NCI-H1092 (cell line): ENCODE data around the gene ATP1A1.

Experiments
- DNase-seq: peaks from one replicate; lab custom pipeline; 2025; lab: John Stamatoyannopoulos, UW

ATP1A1 gene

DNA sequence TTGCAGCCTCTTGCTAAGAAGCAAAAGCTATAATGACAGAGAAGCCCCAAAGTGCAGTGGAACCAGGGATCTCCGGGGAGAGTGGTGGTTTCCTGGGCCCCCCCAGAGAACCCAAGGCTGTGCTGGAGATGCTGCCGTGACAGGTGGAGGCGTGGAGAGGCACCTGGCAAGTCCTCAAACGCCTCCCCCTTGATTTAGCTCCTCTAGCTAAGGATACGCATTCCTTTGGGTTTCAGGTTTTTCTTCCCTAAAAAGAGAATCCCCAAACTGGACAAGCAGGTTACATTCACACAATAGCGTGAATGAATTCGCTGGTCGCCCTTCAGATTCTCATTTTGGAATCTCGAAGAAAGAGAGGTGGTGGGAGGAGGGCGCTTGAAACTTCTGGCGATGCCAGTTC lies 853 bp upstream of the ATP1A1 start:
- no peak for DNase-seq

DNA sequence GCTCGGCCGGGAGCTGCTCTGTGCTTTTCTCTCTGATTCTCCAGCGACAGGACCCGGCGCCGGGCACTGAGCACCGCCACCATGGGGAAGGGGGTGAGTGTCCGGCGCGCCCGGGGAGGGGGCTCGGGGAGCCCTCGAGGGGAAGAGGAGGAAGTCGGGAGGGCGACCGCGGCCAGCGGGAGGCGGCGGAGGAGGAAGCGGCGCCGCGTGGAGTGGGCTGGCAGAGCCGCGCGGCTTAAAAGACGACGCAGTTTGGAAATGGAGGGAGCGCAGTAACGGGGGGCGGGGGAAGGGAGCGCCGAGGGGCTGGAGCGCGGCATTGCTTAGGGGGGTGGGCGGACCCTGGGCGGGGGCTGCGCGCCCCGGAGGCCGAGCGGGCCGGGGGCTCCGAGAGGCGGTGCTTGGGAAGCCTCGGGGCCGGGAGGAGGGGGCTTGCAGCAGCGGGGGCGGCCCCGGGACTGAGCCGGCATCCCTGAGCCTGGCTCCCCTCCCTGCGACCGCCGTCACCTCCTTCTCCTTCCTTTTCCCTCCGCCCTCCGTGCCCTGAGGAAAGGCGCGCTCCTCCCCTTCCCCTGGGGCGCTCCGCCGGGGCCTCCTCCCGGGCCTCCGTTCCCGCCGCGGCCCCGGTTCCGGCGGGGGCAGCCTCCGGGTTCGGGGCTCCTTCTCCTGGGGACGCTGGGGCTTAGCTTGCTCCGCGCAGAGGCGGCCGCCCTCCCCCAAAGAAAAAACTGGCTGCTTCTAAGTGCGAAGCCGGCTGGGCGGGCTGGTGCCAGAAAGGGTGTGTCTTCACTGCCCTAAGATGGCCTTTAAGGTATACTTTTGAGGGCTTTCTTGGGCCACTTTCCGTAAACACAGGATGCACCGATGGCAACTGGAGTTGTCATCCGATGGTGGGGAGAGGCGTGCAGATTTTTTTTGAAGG lies 648 bp downstream of the ATP1A1 start:
- DNase-seq: peak; percentile 29

DNA sequence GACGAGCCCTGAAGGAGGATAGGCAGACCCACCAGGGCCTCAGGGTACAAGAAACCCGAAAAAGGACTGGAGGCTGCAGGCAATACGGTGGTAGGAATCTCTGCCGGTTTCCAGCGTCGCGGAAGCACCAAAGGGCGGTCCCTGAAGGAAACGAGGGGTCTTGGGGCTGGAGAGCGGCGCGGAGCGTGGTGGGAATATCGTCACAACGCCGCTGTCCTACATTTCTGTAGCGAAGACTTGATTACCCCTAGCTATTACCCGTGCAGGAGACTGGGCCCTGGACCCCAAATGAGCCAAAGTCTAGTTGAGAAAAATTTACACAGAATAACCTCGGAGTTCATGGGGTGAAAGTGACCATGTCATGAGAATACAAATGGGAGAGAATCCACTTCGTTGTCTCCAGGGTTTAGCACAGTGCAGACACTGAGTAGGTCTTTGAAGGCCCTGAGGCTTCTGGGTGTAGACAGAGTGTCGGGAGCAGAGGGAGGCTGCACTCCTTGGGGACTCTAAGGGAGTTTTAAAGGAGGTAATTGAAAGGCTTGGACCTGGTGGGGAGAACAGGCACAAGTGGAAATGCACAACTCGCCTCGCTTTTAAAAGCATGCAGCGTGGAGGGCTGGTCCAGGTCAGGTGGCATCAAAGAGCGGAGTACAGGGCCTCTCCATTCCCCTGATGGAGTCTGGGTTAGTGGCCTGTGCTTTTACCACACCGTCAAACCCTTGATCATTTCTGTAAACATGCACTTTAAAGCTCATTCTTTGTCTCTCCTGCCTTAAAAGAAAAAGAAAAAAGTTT lies 1.5 kb downstream of the ATP1A1 start:
- DNase-seq: no peak

DNA sequence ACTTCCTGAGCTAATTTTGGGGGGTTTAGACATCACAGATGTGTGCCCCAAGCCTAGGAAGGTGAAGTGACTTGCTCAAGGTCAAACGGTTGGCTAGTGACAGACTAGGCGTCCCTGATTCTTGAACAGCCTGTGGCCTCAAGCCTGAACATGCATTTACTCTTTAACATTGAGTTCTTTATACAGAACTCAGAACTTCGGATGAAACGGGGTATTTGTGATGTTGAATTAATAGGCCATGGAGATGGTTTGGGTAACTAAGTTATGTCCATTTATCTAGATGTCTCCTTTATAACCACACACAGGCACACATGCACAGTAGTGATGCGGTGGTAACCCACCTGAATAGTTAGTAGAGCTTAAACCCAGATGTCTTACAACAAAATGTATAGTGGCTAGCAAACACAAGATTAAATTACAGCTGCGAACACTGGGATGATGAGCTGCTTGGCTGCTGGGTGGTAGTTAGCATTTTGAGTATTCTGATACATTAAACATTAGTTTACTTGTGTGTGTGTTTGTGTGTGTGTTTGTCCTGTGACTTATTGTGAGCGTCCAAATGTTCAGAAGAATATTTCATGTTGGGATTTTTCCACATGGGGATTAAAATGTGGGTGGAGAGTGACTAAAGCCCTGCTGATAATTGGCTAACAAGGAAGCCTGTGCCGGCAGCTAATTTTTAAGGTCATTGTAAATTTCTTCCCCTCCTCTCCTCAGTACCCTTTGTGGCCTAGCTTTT lies 2.3 kb downstream of the ATP1A1 start:
- no peak for DNase-seq

DNA sequence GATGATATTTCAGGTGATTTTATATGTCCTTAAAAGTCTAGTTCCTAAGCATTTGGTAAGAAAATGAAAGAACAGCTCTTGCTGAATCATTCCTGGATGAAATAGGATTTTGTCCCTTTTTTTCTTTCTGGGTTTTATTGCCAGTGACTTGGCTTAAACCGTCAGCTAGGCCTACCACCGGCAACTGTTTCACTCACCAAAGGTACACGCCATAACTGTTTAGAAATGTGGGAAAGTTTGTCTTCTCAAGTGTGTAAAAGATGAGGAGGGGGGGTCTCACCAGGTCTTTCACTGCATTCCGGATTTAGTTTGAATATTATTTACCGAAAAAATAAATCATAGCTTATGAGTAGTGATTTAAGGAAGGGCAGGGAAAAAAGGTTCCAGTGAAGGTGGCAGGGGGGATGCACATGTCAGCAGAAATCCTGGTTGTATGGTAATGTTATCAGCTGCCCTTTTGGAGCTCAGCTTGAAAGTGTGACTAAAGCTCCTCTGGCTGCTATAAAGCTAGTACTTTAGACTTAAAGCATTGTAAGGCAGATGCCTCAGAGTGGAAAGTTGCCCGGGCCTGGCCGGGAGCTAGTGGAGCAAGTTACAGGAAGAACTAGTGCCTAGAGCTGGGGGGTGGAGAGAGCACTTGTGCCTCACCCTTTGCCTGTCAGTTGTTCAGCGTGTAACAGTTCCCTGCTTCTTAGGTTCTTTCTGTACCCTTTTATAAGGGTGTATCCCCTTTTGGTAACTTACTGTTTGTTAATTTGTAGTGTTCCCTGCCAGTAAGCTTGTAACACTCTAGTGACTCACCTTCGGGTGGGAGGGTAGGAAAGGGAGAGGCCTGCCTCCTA lies 3.1 kb downstream of the ATP1A1 start:
- DNase-seq: no peak

DNA sequence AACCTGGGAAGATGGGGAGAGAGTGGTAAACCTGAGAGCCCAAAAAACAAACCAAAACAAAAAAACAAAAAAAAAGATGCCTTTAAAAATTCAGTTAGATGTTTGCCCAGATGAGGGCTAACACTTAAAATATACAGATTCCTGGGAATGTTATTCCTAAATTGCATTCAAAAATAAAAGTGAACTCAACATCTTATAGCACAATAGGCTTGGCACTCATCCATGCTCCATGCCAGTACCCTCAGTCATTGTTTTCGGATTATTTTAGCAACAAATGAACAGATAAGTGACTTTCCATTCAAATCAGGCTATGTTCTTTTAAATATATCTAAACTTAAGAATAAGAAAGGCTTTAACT lies 3.7 kb downstream of the ATP1A1 start:
- DNase-seq: no peak

DNA sequence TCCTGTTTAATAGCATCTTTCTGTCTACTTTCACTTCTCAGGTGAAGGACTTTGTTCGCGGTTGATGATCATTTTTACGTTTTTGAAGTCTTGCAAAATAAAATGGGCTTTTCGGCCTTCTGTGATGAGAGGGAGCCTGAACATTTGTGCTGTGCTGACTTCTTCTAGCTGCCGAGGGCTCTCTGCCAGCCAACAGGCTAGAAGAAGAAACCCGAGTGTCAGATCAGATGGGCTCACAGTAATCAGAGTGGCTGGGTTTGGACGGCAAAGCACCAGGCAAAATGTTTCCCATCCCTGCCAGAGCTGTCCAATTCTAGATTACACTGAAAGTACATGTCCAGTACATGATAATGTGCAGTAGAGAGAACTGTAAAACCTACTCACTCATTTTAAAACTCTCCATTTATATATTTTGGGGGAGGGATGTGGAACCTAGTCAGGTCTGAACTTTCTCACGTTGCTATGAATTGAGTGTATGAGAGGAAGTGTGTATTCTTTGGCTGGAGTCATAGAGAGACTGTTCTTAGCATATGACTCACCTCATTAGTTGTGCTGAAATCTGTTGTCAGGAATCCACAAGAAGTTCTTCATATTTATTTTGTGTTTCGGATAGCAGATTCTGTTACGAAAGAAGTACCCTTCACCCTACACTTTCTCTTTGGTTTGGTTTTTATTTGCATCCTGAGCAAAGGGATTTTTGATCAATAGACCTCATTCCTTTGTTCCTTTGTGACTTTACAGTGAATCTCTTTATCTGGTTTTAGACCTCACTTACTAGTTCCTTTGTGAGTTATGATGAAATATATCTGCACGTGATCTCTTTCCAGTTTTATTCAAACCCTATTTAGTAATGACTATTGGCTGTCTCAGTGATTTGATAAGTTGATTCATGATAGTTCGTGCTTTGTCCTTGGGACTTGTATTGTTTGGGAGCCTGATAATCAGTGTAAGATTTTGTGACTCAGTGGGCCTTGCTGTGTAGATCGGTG lies 4.8 kb downstream of the ATP1A1 start:
- no peak for DNase-seq

DNA sequence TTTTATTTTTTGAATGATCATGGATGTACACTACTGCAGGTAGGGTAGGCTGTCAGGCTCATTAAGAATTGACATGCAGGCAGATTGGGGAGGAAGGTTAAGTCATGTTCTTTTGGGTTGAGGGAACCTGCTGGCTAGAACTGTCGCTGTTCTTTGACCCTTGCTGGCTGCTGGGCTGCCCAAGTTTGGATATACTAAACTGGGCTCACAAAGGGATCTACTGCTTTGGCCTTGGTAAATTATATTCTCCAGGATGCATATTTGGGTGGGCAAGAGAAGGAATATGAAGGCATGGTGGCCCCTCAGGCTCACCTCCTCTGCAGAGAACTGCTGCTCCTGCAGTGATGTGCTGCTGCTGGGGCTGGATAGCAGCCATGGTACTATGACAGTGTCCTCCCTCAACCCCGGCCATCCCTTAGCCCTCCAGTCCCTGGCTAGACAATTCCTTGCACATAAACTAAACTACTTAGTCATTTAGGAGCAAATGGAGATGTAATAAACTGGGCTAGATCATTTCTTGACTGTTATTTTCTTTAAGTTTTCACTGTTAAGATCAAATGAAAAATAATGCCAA lies 6.1 kb downstream of the ATP1A1 start:
- DNase-seq: no peak

DNA sequence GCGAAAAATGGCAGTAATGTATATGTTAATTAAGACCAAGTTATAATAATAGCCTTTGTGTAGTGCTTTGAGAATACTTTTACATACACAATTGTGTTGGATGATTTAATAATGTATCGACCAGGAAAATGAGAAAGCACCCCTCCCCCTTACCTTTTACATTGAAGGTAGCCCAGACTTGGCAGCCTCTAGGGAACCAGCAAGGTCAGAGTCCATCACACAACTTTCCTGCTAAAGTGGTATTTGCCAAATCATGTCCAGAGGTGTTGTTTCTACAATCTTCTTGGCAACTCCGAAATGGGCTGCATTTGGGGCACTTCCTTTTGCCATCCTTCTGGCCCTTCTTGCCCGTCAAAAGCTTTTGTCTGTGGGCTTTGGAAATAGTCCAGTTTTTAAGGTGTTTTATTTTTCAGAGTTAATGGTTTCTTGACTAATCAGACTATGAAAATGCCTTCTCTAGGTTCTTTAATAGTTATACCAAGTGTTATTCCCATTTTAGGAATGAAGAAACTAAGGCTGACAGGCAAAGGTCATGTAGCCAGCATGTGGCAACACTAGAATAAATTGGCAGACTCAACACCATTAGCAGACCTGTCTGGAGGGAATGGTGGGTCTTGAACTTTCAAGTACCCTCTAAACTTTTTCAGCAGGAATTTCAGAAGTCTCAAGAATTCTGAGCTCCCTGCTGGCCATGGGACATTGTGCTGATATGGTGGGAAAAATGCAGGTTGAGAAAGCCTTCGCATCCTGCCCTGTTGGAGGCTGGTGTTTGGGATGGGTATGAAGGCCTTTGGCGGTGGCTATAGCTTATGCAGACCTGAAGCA lies 6.8 kb downstream of the ATP1A1 start:
- no peak for DNase-seq

DNA sequence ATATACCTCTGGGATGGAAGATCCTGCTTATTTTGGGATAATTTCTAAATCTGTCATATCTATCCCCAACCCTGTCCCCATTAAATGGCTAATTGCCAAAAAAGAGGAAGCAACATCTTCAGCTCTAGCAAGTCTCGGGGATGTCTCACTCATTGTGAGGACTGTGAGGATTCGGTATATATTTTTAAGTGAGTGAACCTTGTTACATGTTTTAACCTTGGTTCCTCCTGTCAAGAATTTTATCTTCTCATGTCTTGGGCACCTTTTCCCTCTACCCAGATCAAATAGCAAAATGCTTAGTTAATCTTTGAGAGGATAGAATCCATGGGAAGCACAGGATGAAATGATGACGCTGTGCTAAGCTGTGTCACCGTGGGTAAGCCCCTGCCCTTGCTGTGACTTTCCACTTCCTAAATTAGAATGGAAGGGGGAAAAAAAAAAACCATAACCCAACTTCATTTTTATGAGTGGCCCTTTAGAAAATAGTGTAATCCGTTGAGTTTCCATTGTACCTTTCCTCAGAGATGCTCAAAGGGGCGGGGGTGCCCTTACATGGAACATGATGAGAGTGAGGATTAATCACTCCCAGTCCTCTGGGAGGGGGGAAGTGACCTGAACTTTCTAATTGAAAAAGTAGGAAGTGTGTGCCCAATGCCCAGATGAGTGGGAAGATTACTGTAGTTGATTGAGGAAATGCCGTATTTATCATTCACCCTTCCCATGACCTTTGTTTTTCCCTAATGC lies 7.6 kb downstream of the ATP1A1 start:
- no peak for DNase-seq

DNA sequence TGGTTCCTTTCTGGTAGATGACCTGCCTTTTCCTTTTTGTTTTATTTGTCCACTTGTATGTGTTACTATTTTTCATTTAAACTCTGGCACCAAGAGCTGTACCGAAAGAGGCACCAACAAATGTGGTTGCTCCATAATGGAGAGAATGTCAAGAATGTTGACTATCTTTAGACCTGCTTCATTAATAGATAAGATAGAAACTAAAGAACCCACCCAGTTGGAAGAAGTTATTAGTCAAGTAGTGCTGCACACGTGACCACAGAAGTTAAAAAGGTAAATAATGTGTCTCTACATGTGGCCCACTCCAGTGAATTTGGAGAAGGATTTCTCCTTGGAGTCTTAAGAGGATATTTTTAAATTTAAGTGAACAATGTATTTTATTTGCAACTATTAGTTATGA lies 9.3 kb downstream of the ATP1A1 start:
- no peak for DNase-seq

DNA sequence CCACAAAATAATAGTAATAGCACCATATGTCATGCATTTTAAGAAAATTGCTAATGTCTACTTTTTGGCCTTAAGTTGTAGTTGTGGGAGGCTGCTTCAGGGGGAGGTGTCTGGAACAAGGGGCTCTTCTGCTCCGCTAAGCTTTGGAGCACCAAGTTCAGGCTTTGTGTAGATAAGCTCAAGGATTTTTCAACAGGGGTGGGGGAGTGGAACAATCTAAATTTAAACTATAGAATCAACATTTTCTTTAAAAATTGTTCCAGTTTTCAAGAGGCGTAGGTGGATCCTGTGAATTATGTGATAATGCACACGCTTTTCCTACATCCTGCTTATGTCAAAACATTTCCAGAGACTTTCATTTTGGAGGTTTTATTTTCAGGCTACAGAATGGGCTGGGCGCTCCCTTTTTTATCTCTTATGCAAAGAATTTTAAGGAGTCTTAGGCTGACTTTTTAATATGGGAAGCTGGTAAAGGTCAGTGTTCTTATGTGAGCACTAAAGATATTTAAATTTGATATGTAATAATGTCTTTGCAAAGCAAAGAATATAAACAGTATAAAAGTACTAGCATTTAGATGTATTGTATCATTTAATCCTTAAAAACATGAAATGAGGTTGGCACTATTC lies 9.9 kb downstream of the ATP1A1 start:
- DNase-seq: no peak

DNA sequence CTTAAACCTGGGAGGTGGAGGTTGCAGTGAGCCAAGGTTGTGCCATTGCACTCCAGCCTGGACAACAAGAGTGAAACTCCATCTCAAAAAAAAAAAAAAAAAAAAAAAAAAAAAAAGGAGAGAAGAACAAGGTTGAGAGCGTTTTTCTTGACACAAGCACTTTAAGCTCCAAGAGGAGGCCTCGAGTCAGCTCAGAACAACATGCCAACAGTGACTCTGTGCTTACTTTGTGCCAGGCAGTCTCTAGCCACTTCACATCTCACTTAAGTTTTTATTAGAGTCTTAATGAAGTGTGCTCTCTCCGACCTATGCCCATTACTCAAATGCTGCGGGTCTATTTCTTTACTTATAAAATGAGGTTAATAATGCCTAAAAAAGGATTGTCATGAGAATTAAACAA lies 13.0 kb downstream of the ATP1A1 start:
- DNase-seq: no peak

DNA sequence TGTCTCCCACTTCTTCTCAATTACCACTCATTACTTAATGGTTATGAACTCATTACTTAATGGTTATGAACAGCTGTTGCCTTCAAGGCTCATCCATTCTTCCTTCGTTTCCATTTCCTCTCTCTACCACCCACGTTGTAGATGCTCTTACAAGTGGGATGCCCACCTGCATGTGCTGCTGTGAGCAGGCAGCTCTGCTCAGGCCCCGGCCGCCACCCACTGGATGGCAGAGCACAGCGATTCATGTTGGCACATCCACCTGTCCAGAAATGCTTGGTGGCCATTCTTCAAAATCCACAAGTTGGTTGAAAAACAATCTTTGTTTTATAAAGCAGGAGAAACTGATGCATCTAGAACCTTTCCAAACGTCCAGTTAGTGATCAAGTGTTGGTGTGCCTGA lies 14.5 kb downstream of the ATP1A1 start:
- DNase-seq: no peak

DNA sequence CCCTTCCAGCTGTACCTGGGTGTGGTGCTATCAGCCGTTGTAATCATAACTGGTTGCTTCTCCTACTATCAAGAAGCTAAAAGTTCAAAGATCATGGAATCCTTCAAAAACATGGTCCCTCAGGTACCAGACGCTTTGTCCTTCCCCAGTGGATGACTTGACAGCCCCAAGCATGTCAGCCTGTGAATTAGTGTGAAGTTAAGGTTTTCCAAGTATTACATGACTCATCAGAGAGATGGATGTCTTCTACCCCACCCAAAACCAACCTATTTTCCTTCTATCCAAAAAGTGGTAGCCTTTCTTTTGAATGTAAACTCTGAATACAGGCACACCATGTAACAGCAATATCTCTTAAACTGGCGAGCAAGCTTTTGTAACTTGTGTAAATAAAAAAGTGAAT lies 15.1 kb downstream of the ATP1A1 start:
- no peak for DNase-seq

DNA sequence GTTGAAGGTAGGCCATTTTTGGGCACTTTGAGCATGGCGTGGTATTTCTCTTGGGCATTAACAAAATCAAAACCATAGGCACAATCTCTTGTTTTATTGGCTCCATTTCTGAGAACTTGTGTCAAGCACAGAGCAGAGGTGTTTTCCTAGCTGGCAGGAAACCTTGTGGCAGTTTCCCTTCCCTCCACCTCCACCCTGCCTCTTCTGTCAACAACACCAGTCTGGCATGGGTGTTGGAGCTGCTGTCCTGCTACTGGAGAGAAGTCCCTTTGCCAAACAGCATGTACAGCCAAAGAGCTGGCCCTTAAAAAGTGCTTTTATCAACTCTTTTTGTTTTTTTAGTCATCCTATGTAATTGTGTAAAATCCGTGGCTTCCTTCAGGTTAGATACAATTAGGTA lies 16.0 kb downstream of the ATP1A1 start:
- no peak for DNase-seq

DNA sequence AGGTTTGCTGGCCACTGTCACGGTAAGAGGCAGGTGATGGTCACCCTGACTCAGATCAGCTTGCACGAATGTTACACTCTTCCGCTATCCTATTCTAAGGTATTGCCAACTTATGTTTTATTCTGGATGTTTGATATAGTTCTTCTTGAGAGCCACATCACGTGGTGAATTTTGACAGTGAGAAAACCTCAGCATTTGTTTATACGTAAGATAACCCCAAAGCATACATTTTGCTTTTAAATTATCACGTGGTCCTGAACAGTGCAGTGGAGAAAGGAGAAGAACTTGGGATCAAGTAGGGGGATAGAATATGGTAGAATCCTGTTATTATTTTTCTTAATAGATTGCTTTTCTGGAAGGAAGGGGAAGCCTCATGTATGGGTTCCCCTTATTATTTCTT lies 16.6 kb downstream of the ATP1A1 start:
- no peak for DNase-seq

DNA sequence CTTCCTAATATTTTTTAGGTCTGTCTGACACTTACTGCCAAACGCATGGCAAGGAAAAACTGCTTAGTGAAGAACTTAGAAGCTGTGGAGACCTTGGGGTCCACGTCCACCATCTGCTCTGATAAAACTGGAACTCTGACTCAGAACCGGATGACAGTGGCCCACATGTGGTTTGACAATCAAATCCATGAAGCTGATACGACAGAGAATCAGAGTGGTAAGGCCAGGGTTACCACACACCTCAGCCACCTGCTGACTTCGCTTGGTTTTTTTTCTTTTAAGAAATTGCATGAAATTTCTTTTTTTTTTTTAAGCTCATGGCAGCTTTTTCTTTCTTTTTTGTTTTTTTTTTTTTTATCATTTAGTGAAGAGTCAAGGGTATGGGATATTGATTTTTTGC lies 17.2 kb downstream of the ATP1A1 start:
- DNase-seq: no peak
